Liver (tissue), 3 donors: ENCODE results near the gene NDUFB7.
"Not testable (repeated sequence)": the region's sequence is repeated elsewhere in the genome, so short reads cannot be mapped to it uniquely, and the experiment has no call there.

Experiments used
- ATF3 ChIP-seq: IDR thresholded peaks from 2 replicates; pipeline ENCODE4 v1.6.1; 2016; ENCODE audit warnings: antibody characterized with exemption
- CTCF ChIP-seq: fragments of 150-350 bp; IDR thresholded peaks from 2 replicates; pipeline ENCODE4 v1.5.1; 2017; ENCODE audit warnings: improper control_type of control experiment, low read depth, low read length; ENCODE audit not compliant: missing input control
- EGR1 ChIP-seq, 2 donors: IDR thresholded peaks; 2 replicates each; pipeline ENCODE4 v1.6.1; 2016 to 2018; ENCODE audit warnings: antibody characterized with exemption in 2 of 2, low read depth in 2 of 2
- GABPA ChIP-seq, 2 donors: IDR thresholded peaks in 1 of 2; conservative IDR thresholded peaks in 1 of 2; 2 replicates each; pipeline ENCODE4 v1.6.1; 2016; ENCODE audit warnings: antibody characterized with exemption in 2 of 2, mild to moderate bottlenecking in 1 of 2, moderate library complexity in 1 of 2
- HNF4G ChIP-seq: IDR thresholded peaks from 2 replicates; pipeline ENCODE4 v1.6.1; 2016; ENCODE audit warnings: antibody characterized with exemption
- MAX ChIP-seq: IDR thresholded peaks from 2 replicates; pipeline ENCODE4 v1.6.1; 2016; ENCODE audit warnings: antibody characterized with exemption
- RAD21 ChIP-seq, 2 donors: IDR thresholded peaks; 2 replicates each; pipeline ENCODE4 v1.6.1; 2016; ENCODE audit warnings: antibody characterized with exemption in 2 of 2, mild to moderate bottlenecking in 2 of 2
- RXRA ChIP-seq, 2 donors: IDR thresholded peaks; 2 replicates each; pipeline ENCODE4 v1.6.1; 2017 to 2018; ENCODE audit warnings: antibody characterized with exemption in 2 of 2, mild to moderate bottlenecking in 1 of 2
- SP1 ChIP-seq: IDR thresholded peaks from 2 replicates; pipeline ENCODE4 v1.6.1; 2018; ENCODE audit warnings: antibody characterized with exemption, mild to moderate bottlenecking
- TAF1 ChIP-seq: conservative IDR thresholded peaks from 2 replicates; pipeline ENCODE4 v1.6.1; 2016; ENCODE audit warnings: antibody characterized with exemption, mild to moderate bottlenecking
- YY1 ChIP-seq: IDR thresholded peaks from 2 replicates; pipeline ENCODE4 v1.6.1; 2016; ENCODE audit warnings: antibody characterized with exemption, mild to moderate bottlenecking
- TF ChIP-seq, protein P1 (sequence below): IDR thresholded peaks from 2 replicates; pipeline ENCODE4 v1.6.1; 2016; ENCODE audit warnings: antibody characterized with exemption, mild to moderate bottlenecking
- TF ChIP-seq, protein P2 (sequence below): IDR thresholded peaks from 2 replicates; pipeline ENCODE4 v1.6.1; 2016; ENCODE audit warnings: antibody characterized with exemption
- donor health status: healthy.
- donor health status: healthy.

GRCh38 chr19:14564652-14565297 is 7.1 kb downstream of the NDUFB7 start:
- not testable (repeated sequence) for TF ChIP-seq ATF3; EGR1 (IDR thresholded peaks at IDR 0.05; ENCODE audit: low read depth in 2 of 2); RAD21 (IDR thresholded peaks at IDR 0.05); CTCF; RXRA (IDR thresholded peaks at IDR 0.05); MAX; HNF4G; SP1; GABPA (IDR thresholded peaks at IDR 0.05 in 1 of 2, conservative IDR thresholded peaks at IDR 0.05 in 1 of 2); YY1; TAF1
- TF ChIP-seq, protein P1, sequence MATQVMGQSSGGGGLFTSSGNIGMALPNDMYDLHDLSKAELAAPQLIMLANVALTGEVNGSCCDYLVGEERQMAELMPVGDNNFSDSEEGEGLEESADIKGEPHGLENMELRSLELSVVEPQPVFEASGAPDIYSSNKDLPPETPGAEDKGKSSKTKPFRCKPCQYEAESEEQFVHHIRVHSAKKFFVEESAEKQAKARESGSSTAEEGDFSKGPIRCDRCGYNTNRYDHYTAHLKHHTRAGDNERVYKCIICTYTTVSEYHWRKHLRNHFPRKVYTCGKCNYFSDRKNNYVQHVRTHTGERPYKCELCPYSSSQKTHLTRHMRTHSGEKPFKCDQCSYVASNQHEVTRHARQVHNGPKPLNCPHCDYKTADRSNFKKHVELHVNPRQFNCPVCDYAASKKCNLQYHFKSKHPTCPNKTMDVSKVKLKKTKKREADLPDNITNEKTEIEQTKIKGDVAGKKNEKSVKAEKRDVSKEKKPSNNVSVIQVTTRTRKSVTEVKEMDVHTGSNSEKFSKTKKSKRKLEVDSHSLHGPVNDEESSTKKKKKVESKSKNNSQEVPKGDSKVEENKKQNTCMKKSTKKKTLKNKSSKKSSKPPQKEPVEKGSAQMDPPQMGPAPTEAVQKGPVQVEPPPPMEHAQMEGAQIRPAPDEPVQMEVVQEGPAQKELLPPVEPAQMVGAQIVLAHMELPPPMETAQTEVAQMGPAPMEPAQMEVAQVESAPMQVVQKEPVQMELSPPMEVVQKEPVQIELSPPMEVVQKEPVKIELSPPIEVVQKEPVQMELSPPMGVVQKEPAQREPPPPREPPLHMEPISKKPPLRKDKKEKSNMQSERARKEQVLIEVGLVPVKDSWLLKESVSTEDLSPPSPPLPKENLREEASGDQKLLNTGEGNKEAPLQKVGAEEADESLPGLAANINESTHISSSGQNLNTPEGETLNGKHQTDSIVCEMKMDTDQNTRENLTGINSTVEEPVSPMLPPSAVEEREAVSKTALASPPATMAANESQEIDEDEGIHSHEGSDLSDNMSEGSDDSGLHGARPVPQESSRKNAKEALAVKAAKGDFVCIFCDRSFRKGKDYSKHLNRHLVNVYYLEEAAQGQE: not testable (repeated sequence)
- TF ChIP-seq, protein P2, sequence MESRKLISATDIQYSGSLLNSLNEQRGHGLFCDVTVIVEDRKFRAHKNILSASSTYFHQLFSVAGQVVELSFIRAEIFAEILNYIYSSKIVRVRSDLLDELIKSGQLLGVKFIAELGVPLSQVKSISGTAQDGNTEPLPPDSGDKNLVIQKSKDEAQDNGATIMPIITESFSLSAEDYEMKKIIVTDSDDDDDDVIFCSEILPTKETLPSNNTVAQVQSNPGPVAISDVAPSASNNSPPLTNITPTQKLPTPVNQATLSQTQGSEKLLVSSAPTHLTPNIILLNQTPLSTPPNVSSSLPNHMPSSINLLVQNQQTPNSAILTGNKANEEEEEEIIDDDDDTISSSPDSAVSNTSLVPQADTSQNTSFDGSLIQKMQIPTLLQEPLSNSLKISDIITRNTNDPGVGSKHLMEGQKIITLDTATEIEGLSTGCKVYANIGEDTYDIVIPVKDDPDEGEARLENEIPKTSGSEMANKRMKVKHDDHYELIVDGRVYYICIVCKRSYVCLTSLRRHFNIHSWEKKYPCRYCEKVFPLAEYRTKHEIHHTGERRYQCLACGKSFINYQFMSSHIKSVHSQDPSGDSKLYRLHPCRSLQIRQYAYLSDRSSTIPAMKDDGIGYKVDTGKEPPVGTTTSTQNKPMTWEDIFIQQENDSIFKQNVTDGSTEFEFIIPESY: not testable (repeated sequence)
